ENCODE measurements around the gene TGIF1. TPM values are rescaled to one million over a fixed set of nuclear protein-coding genes. Genes with fewer than 3 reads are reported as not detected.

TGIF1 gene
- total RNA-seq, 4 donors from 2014 or later, result 64.5 to 123 (median 88.7) TPM

DNA sequence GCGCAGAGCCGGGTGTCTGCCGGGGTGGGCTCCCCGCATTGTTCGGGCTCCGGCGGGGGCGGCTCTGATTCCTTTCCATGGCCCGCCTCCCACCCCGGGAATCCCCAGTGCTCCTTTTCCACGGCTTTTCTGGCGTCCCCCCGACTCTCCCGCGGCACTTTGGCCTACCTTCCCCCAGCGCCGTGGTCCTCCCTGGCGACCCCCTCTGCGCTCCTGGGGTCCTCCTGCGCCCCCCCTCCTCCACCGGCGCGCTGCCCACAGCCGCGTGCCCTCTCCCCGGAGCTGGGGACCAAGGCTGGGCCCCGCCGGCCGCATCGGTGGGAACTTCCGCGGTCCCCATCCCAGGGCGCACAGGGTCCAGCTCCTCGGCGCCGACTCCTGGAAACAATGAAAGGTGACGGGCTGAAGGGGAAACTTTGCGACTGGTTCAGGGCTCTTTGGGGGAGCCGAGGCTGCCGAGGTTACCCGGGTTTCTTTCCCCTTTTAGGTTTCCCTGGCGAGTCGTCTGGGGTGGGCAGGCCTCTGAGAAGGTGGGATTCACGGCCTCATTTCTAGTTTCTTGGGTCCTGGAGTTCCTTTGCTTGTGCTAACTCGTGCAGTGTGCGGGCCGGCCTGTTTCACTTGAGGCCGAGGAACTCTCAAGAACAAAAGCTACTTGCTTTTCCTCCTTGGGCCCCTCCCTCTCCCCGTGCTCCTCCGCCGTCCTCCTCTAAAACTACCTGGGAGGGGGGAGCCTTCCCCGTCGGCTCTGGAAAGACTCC, 2.2 kb downstream of the TGIF1 start:
- ATAC-seq (ENCODE audit: low FRiP score), result no peak
- no peak for DNase-seq (ENCODE audit: low spot score)
- TF ChIP-seq, protein P1, sequence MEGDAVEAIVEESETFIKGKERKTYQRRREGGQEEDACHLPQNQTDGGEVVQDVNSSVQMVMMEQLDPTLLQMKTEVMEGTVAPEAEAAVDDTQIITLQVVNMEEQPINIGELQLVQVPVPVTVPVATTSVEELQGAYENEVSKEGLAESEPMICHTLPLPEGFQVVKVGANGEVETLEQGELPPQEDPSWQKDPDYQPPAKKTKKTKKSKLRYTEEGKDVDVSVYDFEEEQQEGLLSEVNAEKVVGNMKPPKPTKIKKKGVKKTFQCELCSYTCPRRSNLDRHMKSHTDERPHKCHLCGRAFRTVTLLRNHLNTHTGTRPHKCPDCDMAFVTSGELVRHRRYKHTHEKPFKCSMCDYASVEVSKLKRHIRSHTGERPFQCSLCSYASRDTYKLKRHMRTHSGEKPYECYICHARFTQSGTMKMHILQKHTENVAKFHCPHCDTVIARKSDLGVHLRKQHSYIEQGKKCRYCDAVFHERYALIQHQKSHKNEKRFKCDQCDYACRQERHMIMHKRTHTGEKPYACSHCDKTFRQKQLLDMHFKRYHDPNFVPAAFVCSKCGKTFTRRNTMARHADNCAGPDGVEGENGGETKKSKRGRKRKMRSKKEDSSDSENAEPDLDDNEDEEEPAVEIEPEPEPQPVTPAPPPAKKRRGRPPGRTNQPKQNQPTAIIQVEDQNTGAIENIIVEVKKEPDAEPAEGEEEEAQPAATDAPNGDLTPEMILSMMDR (IDR thresholded peaks at IDR 0.05), result no peak

GRCh38 chr18:3452750-3453539, 3.0 kb downstream of the TGIF1 start:
- TF ChIP-seq, protein P1 (IDR thresholded peaks at IDR 0.05), result no peak
- no peak for DNase-seq (ENCODE audit: low spot score)
- ATAC-seq (ENCODE audit: low FRiP score), result no peak

DNA sequence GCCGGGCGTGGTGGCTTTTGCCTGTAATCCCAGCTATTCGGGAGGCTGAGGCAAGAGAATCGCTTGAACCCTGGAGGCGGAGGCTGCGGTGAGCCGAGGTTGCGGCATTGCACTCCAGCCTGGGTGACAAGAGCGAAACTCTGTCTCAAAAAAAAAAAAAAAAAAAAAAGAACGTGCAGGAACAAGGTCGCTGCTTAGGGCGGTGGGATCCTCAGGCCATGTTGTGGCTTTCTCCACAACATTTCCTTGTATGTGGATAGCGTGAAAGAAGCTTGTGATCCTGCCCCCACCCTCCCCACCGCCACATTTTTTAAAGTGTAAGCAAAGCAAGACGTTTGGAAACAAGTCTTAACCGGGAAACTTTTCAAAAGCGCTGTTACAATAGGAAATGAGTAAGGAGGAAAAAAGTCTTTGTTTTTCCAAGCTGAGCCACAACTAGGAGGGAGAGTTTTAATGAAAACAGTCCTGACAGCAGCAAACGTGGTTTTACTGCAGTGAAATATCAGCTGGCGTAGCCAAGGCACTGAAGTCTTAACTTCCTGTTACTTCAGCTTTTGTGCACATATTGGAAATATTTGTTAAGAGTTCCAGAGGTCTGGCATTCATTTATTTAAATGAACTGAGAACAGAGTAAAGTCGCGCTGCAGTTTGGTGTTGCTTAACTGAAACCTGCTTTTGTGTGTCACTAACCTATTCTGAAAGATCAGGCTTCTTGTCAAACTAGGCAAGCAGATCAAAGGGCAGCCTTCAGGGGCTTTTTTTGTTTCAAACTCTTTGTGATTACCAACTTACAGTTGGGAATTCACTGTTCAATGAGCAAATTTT, 3.8 kb downstream of the TGIF1 start:
- DNase-seq (ENCODE audit: low spot score), result no peak
- no peak for ATAC-seq (ENCODE audit: low FRiP score)

GRCh38 chr18:3454365-3455089, 4.6 kb downstream of the TGIF1 start:
- no peak for DNase-seq (ENCODE audit: low spot score)
- ATAC-seq (ENCODE audit: low FRiP score), result no peak
- TF ChIP-seq, protein P1 (IDR thresholded peaks at IDR 0.05), result peak in 1 of 3 donors; percentile 52

More for the DNA sequence above, 3.8 kb downstream of the TGIF1 start:
- TF ChIP-seq, protein P1 (IDR thresholded peaks at IDR 0.05), result no peak

- DNase-seq (ENCODE audit: low spot score) (no peak), ATAC-seq (ENCODE audit: low FRiP score) (no peak)
- TF ChIP-seq, protein P1 (IDR thresholded peaks at IDR 0.05), result no peak
Observed at GRCh38 chr18:3455090-3455635, 5.2 kb downstream of the TGIF1 start.

All from omental fat pad (tissue), 4 donors.